ENCODE data around the gene PERM1.
A peak's percentile ranks its signal among the peaks of the same experiment; 100 is the strongest.

- TF ChIP-seq CTCF (IDR thresholded peaks at IDR 0.05) (no peak), POLR2AphosphoS5 (IDR thresholded peaks at IDR 0.05) (peak; percentile 74)
These were observed 43.1 kb upstream of the PERM1 start for GRCh38 chr1:1024771-1025699.

Measured in prostate gland (tissue), 2 donors.